OCI-LY1 (cell line): ENCODE data around the gene NOTCH2.

Source experiments
- CTCF ChIP-seq: fragments of 200-600 bp; sonication (generic), shearing (Covaris generic); IDR thresholded peaks from 2 replicates; pipeline ENCODE4 v1.5.1; 2017; ENCODE audit warnings: mild to moderate bottlenecking, antibody characterized with exemption, low read length, moderate library complexity, mixed read lengths
- EZH2 ChIP-seq: fragments of 200-600 bp; sonication (generic), shearing (Covaris generic); IDR thresholded peaks from 2 replicates; pipeline ENCODE4 v1.8.0; 2017; ENCODE audit warnings: borderline replicate concordance, mixed run types, mild to moderate bottlenecking, antibody characterized with exemption, low read length, moderate library complexity, mixed read lengths

- no peak for TF ChIP-seq CTCF
- no peak for TF ChIP-seq EZH2
Observed at GRCh38 chr1:119920104-119920968, 149.1 kb downstream of the NOTCH2 start.
